ENCODE data around the gene PDXP. TPM values are rescaled to one million over a fixed set of nuclear protein-coding genes. Genes with fewer than 3 reads are reported as not detected.

The PDXP gene
- total RNA-seq, 1 experiment from 2014 or later = 10.5 TPM

- no peak overlapping the region for H3K27ac Mint-ChIP-seq (ENCODE audit: low read depth, unreplicated experiment)
- ChIA-PET CTCF (no interaction called here), POLR2A (no interaction called here)
- H3K9me3 Mint-ChIP-seq (ENCODE audit: unreplicated experiment) = no peaks in the 10 kb centered on the region
- peaks cover 8% of the 10 kb centered on the region for H3K4me1 Mint-ChIP-seq (ENCODE audit: insufficient read depth, unreplicated experiment)
- TF ChIP-seq CTCF (IDR thresholded peaks at IDR 0.05; ENCODE audit: unreplicated experiment) = no peak
- intact Hi-C loops (cut with micrococcal nuclease) = no loop called here
- BruUV-seq (replicated peaks) = no TSS peak
- H3K27me3 Mint-ChIP-seq (ENCODE audit: insufficient read depth, unreplicated experiment) = no peaks in the 10 kb centered on the region
- no peak for DNase-seq (ENCODE audit: unreplicated experiment)
- no peak overlapping the region for H3K4me3 Mint-ChIP-seq (ENCODE audit: unreplicated experiment)
- H3K36me3 Mint-ChIP-seq (ENCODE audit: insufficient read depth, unreplicated experiment) = no peaks in the 10 kb centered on the region
Measured at GRCh38 chr22:37705205-37705604, 46.7 kb downstream of the PDXP start.

GRCh38 chr22:37708580-37709444, 50.3 kb downstream of the PDXP start:
- H3K27ac Mint-ChIP-seq (ENCODE audit: low read depth, unreplicated experiment) = no peak overlapping the region
- no peak for DNase-seq (ENCODE audit: unreplicated experiment)
- no peak overlapping the region for H3K4me3 Mint-ChIP-seq (ENCODE audit: unreplicated experiment)
- H3K36me3 Mint-ChIP-seq (ENCODE audit: insufficient read depth, unreplicated experiment) = no peaks in the 10 kb centered on the region
- intact Hi-C loops (cut with micrococcal nuclease) = no loop called here
- ChIA-PET CTCF (no interaction called here), POLR2A (no interaction called here)
- no peak for TF ChIP-seq CTCF (IDR thresholded peaks at IDR 0.05; ENCODE audit: unreplicated experiment)
- peaks cover 6% of the 10 kb centered on the region for H3K4me1 Mint-ChIP-seq (ENCODE audit: insufficient read depth, unreplicated experiment)
- BruUV-seq (replicated peaks) = no TSS peak
- no peaks in the 10 kb centered on the region for H3K9me3 Mint-ChIP-seq (ENCODE audit: unreplicated experiment)
- no peaks in the 10 kb centered on the region for H3K27me3 Mint-ChIP-seq (ENCODE audit: insufficient read depth, unreplicated experiment)

- ChIA-PET POLR2A (no interaction called here), CTCF (no interaction called here)
- Mint-ChIP-seq H3K36me3 (ENCODE audit: insufficient read depth, unreplicated experiment) (no peaks in the 10 kb centered on the region), H3K9me3 (ENCODE audit: unreplicated experiment) (no peaks in the 10 kb centered on the region), H3K4me1 (ENCODE audit: insufficient read depth, unreplicated experiment) (no peaks in the 10 kb centered on the region), H3K27me3 (ENCODE audit: insufficient read depth, unreplicated experiment) (no peaks in the 10 kb centered on the region), H3K27ac (ENCODE audit: low read depth, unreplicated experiment) (no peak overlapping the region), H3K4me3 (ENCODE audit: unreplicated experiment) (no peak overlapping the region)
- DNase-seq (ENCODE audit: unreplicated experiment) = no peak
- intact Hi-C loops (cut with micrococcal nuclease) = no loop called here
- no TSS peak for BruUV-seq (replicated peaks)
- TF ChIP-seq CTCF (IDR thresholded peaks at IDR 0.05; ENCODE audit: unreplicated experiment) = no peak
Measured at GRCh38 chr22:37709445-37709765, 50.9 kb downstream of the PDXP start.

- no peaks in the 10 kb centered on the region for H3K27me3 Mint-ChIP-seq (ENCODE audit: insufficient read depth, unreplicated experiment)
- H3K36me3 Mint-ChIP-seq (ENCODE audit: insufficient read depth, unreplicated experiment) = no peaks in the 10 kb centered on the region
- no peaks in the 10 kb centered on the region for H3K9me3 Mint-ChIP-seq (ENCODE audit: unreplicated experiment)
- H3K4me3 Mint-ChIP-seq (ENCODE audit: unreplicated experiment) = no peak overlapping the region
- intact Hi-C loops (cut with micrococcal nuclease) = no loop called here
- H3K27ac Mint-ChIP-seq (ENCODE audit: low read depth, unreplicated experiment) = no peak overlapping the region
- no peaks in the 10 kb centered on the region for H3K4me1 Mint-ChIP-seq (ENCODE audit: insufficient read depth, unreplicated experiment)
- ChIA-PET POLR2A (no interaction called here), CTCF (interaction anchor here (1.0 kb wide), 1 partner anchor 15 kb away, joined by 4 read pairs; no protein-coding TSS in a partner anchor)
- BruUV-seq (replicated peaks) = no TSS peak
- TF ChIP-seq CTCF (IDR thresholded peaks at IDR 0.05; ENCODE audit: unreplicated experiment) = no peak
- no peak for DNase-seq (ENCODE audit: unreplicated experiment)
Measured at GRCh38 chr22:37710675-37711074, 52.2 kb downstream of the PDXP start.
